Measurements from ENCODE around the gene MYL7. TPM values are rescaled to one million over a fixed set of nuclear protein-coding genes. Genes with fewer than 3 reads are reported as not detected.
A peak's percentile ranks its signal among the peaks of the same experiment; 100 is the strongest.

MYL7 gene
- total and polyA plus RNA-seq, 9 of the 15 experiments (the other 6 are each of a cell fraction or from before 2014, with no cell fraction given): not detected

DNA sequence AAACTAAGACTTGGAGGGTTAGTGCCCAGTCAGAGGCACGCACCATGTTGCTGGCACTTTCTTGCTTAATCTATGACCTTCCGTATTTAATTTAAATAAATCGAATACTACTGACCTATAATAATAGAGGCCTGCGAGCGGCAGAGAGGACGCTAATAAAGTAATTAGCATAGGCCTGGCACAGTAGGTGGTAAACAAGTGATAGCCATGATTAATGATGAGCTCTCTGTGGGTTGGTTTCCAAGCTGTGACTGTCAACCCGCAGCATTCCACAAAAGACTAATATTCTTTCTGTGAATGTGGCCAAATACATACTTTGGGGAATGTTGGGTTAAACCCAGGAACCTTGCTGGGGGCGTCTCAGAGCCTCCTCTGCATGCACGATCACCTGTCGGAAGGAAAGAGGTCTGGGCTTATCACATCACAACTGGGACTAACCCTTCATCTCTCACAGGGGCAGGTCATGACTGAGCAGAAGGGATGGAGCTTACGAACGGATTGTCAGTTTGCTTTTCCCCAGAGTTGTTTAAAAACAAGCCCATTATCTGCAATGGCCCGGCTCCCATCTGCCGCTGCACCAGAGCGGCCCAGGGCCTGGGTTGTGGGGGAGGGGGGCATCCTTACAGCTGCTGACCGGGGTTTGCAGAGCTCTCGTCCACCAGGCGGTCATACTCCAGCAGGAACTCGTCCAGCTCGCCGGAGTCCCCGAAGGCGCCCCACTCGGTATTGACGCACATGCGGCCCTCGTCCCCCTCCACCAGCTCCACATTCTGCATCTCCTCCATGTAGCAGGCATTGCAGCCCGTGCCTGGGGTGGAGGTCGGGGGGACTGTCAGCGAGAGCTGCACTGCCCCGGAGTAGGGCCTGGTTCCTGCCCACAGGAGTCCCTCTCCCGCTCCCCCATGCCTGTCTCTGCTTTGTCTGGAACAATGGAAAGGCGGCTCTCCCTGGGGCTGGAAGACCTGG, 6.2 kb upstream of the MYL7 start (continued):
- TF ChIP-seq, protein P1, sequence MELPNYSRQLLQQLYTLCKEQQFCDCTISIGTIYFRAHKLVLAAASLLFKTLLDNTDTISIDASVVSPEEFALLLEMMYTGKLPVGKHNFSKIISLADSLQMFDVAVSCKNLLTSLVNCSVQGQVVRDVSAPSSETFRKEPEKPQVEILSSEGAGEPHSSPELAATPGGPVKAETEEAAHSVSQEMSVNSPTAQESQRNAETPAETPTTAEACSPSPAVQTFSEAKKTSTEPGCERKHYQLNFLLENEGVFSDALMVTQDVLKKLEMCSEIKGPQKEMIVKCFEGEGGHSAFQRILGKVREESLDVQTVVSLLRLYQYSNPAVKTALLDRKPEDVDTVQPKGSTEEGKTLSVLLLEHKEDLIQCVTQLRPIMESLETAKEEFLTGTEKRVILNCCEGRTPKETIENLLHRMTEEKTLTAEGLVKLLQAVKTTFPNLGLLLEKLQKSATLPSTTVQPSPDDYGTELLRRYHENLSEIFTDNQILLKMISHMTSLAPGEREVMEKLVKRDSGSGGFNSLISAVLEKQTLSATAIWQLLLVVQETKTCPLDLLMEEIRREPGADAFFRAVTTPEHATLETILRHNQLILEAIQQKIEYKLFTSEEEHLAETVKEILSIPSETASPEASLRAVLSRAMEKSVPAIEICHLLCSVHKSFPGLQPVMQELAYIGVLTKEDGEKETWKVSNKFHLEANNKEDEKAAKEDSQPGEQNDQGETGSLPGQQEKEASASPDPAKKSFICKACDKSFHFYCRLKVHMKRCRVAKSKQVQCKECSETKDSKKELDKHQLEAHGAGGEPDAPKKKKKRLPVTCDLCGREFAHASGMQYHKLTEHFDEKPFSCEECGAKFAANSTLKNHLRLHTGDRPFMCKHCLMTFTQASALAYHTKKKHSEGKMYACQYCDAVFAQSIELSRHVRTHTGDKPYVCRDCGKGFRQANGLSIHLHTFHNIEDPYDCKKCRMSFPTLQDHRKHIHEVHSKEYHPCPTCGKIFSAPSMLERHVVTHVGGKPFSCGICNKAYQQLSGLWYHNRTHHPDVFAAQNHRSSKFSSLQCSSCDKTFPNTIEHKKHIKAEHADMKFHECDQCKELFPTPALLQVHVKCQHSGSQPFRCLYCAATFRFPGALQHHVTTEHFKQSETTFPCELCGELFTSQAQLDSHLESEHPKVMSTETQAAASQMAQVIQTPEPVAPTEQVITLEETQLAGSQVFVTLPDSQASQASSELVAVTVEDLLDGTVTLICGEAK (IDR thresholded peaks at IDR 0.05): 0 out of 2 replicates have a peak, but pooled peaks have one; percentile 7
- TF ChIP-seq, protein P1 (CRISPR knock-in tag; IDR thresholded peaks at IDR 0.05): no peak
- TF ChIP-seq PML (IDR thresholded peaks at IDR 0.05; ENCODE audit: low read length) (peak; percentile 62; the same call in 1 of the 2 replicates), CSDE1 (IDR thresholded peaks at IDR 0.05) (no peak), NELFE (IDR thresholded peaks at IDR 0.05; ENCODE audit: insufficient read depth, insufficient read length) (no peak), NFE2 (IDR thresholded peaks at IDR 0.05; ENCODE audit: low read depth) (peak; percentile 67), BMI1 (IDR thresholded peaks at IDR 0.05; ENCODE audit: low read length) (no peak), NEUROD1 (IDR thresholded peaks at IDR 0.05; ENCODE audit: borderline replicate concordance, low read depth, low read length, partially characterized antibody) (peak; percentile 74)
- TF ChIP-seq, protein P2, sequence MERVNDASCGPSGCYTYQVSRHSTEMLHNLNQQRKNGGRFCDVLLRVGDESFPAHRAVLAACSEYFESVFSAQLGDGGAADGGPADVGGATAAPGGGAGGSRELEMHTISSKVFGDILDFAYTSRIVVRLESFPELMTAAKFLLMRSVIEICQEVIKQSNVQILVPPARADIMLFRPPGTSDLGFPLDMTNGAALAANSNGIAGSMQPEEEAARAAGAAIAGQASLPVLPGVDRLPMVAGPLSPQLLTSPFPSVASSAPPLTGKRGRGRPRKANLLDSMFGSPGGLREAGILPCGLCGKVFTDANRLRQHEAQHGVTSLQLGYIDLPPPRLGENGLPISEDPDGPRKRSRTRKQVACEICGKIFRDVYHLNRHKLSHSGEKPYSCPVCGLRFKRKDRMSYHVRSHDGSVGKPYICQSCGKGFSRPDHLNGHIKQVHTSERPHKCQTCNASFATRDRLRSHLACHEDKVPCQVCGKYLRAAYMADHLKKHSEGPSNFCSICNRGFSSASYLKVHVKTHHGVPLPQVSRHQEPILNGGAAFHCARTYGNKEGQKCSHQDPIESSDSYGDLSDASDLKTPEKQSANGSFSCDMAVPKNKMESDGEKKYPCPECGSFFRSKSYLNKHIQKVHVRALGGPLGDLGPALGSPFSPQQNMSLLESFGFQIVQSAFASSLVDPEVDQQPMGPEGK (CRISPR knock-in tag; IDR thresholded peaks at IDR 0.05; ENCODE audit: borderline replicate concordance): no peak
